ENCODE measurements around the gene CLNS1A. TPM values are rescaled to one million over a fixed set of nuclear protein-coding genes. Genes with fewer than 3 reads are reported as not detected.

Gene CLNS1A
- total and polyA plus RNA-seq, 2 donors from 2014 or later: 74.4 to 79.3 TPM

DNA sequence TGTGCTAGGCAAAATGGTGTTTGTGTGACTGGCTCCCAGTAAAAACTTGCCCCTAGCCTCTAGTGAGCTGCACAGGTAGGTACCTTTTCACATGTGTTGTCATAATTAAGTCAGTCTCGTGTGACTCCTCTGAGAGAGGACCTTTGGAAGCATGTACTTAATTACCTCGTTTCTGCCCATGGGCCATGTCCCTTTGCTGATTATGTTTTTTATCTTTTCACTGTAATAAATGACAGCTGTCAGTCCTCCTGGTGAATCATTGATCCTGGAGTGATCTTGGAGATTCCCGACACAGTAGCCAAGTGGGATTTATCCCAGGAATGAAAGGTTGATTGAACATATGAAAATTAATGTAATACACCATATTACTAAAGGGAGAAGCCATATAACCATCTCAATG, 12.5 kb upstream of the CLNS1A start:
- no peak for TF ChIP-seq CTCF (IDR thresholded peaks at IDR 0.05; ENCODE audit: borderline replicate concordance, extremely low read depth, insufficient read depth)
- no peak overlapping the region for H3K4me3 ChIP-seq (ENCODE audit: low read length in 3 of 3)
- H3K27me3 ChIP-seq (ENCODE audit: control insufficient read depth, insufficient read depth, low read length): no peaks in the 10 kb centered on the region
- no peak for DNase-seq
- no peak for FAIRE-seq
- H3K9me3 ChIP-seq (ENCODE audit: control insufficient read depth in 2 of 3, insufficient read depth in 1 of 3, low read length in 3 of 3): no peaks in the 10 kb centered on the region
- no peaks in the 10 kb centered on the region for H3K4me1 ChIP-seq (ENCODE audit: control insufficient read depth in 2 of 3, insufficient read depth in 2 of 3, low read depth in 1 of 3, low read length in 3 of 3)
- H3K36me3 ChIP-seq (ENCODE audit: control insufficient read depth in 2 of 3, insufficient read depth in 3 of 3, low read length in 3 of 3): no peaks in the 10 kb centered on the region
- H3K9ac ChIP-seq (ENCODE audit: low read length in 3 of 3): no peak overlapping the region
- intact Hi-C loops (cut with DNase I): no loop called here
- H3K27ac ChIP-seq (ENCODE audit: low read depth in 2 of 2, low read length in 2 of 2): no peak overlapping the region

DNA sequence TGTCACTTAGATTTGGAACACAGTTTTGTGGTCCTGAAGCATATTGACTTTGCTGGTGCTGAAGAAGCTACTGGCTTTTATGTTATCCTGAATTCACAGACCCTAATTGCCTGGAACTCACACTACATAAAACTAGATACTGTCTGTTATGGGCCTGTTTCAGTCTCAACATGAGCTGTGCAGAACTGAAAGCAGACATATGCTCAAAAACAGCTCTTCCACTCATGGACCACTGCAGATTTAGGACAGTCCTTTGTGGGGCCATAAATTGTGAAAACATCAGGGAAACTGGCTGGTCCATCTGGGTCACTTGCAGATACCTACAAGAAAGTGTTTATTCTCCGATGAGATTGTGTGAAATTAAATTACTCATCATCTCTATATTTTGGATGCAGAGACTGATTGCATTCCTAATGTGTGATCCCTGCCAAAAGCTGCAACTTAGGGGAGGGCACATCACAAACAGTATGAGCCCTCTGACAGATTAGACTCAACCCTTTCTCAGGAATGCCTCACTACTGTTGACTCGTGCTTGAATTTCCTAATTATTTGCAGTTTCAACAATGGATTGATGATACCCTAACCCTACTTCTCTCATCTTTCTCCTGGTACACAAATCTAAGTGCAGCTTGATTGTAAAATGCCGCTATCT, 10.2 kb upstream of the CLNS1A start:
- H3K27ac ChIP-seq (ENCODE audit: low read depth in 2 of 2, low read length in 2 of 2): no peak overlapping the region
- H3K9me3 ChIP-seq (ENCODE audit: control insufficient read depth in 2 of 3, insufficient read depth in 1 of 3, low read length in 3 of 3): no peaks in the 10 kb centered on the region
- intact Hi-C loops (cut with DNase I): no loop called here
- no peaks in the 10 kb centered on the region for H3K4me1 ChIP-seq (ENCODE audit: control insufficient read depth in 2 of 3, insufficient read depth in 2 of 3, low read depth in 1 of 3, low read length in 3 of 3)
- H3K9ac ChIP-seq (ENCODE audit: low read length in 3 of 3): no peak overlapping the region
- H3K27me3 ChIP-seq (ENCODE audit: control insufficient read depth, insufficient read depth, low read length): no peaks in the 10 kb centered on the region
- no peaks in the 10 kb centered on the region for H3K36me3 ChIP-seq (ENCODE audit: control insufficient read depth in 2 of 3, insufficient read depth in 3 of 3, low read length in 3 of 3)
- no peak for TF ChIP-seq CTCF (IDR thresholded peaks at IDR 0.05; ENCODE audit: borderline replicate concordance, extremely low read depth, insufficient read depth)
- no peak for FAIRE-seq
- no peak for DNase-seq
- H3K4me3 ChIP-seq (ENCODE audit: low read length in 3 of 3): no peak overlapping the region

GRCh38 chr11:77644887-77645286, 7.3 kb upstream of the CLNS1A start:
- no peaks in the 10 kb centered on the region for H3K36me3 ChIP-seq (ENCODE audit: control insufficient read depth in 2 of 3, insufficient read depth in 3 of 3, low read length in 3 of 3)
- H3K9me3 ChIP-seq (ENCODE audit: control insufficient read depth in 2 of 3, insufficient read depth in 1 of 3, low read length in 3 of 3): no peaks in the 10 kb centered on the region
- no peak for TF ChIP-seq CTCF (IDR thresholded peaks at IDR 0.05; ENCODE audit: borderline replicate concordance, extremely low read depth, insufficient read depth)
- H3K27ac ChIP-seq (ENCODE audit: low read depth in 2 of 2, low read length in 2 of 2): no peak overlapping the region
- intact Hi-C loops (cut with DNase I): no loop called here
- no peak overlapping the region for H3K4me3 ChIP-seq (ENCODE audit: low read length in 3 of 3)
- DNase-seq (no peak), FAIRE-seq (no peak)
- H3K4me1 ChIP-seq (ENCODE audit: control insufficient read depth in 2 of 3, insufficient read depth in 2 of 3, low read depth in 1 of 3, low read length in 3 of 3): no peaks in the 10 kb centered on the region
- no peak overlapping the region for H3K9ac ChIP-seq (ENCODE audit: low read length in 3 of 3)
- no peaks in the 10 kb centered on the region for H3K27me3 ChIP-seq (ENCODE audit: control insufficient read depth, insufficient read depth, low read length)

GRCh38 chr11:77642228-77642627, 4.6 kb upstream of the CLNS1A start:
- no peak for FAIRE-seq

More at GRCh38 chr11:77642228-77642627, 4.6 kb upstream of the CLNS1A start:
- TF ChIP-seq CTCF (IDR thresholded peaks at IDR 0.05; ENCODE audit: borderline replicate concordance, extremely low read depth, insufficient read depth): no peak
- no peaks in the 10 kb centered on the region for H3K9me3 ChIP-seq (ENCODE audit: control insufficient read depth in 2 of 3, insufficient read depth in 1 of 3, low read length in 3 of 3)
- H3K27ac ChIP-seq (ENCODE audit: low read depth in 2 of 2, low read length in 2 of 2): no peak overlapping the region
- no peak overlapping the region for H3K9ac ChIP-seq (ENCODE audit: low read length in 3 of 3)
- H3K4me1 ChIP-seq (ENCODE audit: control insufficient read depth in 2 of 3, insufficient read depth in 2 of 3, low read depth in 1 of 3, low read length in 3 of 3): peaks cover 2 to 4% (median 4%) of the 10 kb centered on the region in 3 donors
- no peaks in the 10 kb centered on the region for H3K27me3 ChIP-seq (ENCODE audit: control insufficient read depth, insufficient read depth, low read length)
- DNase-seq: no peak
- H3K4me3 ChIP-seq (ENCODE audit: low read length in 3 of 3): no peak overlapping the region
- intact Hi-C loops (cut with DNase I): no loop called here
- no peaks in the 10 kb centered on the region for H3K36me3 ChIP-seq (ENCODE audit: control insufficient read depth in 2 of 3, insufficient read depth in 3 of 3, low read length in 3 of 3)
